ENCODE results near the gene ADAMTS13. TPM values are rescaled to one million over a fixed set of nuclear protein-coding genes. Genes with fewer than 3 reads are reported as not detected.

The ADAMTS13 gene
- total RNA-seq, 4 donors from 2014 or later, result 1.0 to 2.2 (median 1.4) TPM

DNA sequence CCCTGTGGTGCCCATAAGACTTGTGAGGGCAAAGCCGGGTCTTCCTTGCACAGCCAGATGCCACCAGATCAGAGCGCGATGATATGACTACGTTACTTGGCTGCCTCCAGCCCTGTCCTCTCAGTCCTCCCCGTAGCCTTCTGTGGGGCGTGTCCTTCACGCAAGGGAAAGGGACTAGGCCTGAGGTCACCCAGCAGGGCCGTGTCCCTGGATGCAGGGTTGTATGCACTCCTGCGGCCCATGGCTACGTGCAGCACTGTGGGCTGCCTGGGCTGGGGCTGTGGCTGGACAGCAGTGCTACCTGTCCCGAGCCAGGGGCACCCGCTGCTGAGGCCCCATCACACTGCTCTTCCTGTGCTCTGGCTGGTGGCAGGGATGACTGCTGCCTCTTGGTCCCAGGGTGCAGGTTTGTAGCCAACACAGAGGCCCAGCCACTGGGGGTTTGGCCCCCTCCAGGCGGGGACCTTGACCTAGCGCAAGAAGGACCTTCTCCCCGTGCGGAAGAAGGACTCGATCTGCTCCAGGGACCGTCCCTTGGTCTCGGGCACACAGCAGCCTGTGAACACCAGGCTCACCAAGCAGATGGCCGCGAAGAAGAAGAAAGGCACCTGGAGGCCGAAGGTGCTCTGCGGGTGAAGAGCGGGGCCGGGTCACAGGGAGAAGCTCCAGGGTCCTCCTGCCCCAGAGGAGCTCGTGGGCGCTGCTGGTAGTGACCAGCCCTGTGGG, 49.5 kb downstream of the ADAMTS13 start:
- intact Hi-C loops (cut with DNase I; ENCODE audit: low total_unique reads) (no loop called here), in situ Hi-C loops (cut with MboI; ENCODE audit: low sequenced_read_pairs in 4 of 4) (no loop called here)
- H3K4me3 ChIP-seq, result no peak overlapping the region
- no peak for TF ChIP-seq POLR2A (IDR thresholded peaks at IDR 0.05)
- TF ChIP-seq, protein P1, sequence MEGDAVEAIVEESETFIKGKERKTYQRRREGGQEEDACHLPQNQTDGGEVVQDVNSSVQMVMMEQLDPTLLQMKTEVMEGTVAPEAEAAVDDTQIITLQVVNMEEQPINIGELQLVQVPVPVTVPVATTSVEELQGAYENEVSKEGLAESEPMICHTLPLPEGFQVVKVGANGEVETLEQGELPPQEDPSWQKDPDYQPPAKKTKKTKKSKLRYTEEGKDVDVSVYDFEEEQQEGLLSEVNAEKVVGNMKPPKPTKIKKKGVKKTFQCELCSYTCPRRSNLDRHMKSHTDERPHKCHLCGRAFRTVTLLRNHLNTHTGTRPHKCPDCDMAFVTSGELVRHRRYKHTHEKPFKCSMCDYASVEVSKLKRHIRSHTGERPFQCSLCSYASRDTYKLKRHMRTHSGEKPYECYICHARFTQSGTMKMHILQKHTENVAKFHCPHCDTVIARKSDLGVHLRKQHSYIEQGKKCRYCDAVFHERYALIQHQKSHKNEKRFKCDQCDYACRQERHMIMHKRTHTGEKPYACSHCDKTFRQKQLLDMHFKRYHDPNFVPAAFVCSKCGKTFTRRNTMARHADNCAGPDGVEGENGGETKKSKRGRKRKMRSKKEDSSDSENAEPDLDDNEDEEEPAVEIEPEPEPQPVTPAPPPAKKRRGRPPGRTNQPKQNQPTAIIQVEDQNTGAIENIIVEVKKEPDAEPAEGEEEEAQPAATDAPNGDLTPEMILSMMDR (IDR thresholded peaks at IDR 0.05 in 4 of 5, conservative IDR thresholded peaks at IDR 0.05 in 1 of 5), result no peak
- no peak for DNase-seq
- H3K27ac ChIP-seq, result no peak overlapping the region
- H3K36me3 ChIP-seq, result no peaks in the 10 kb centered on the region
- no peaks in the 10 kb centered on the region for H3K9me3 ChIP-seq
- no peak for ATAC-seq
- H3K4me1 ChIP-seq, result no peaks in the 10 kb centered on the region
- H3K27me3 ChIP-seq, result no peaks in the 10 kb centered on the region

DNA sequence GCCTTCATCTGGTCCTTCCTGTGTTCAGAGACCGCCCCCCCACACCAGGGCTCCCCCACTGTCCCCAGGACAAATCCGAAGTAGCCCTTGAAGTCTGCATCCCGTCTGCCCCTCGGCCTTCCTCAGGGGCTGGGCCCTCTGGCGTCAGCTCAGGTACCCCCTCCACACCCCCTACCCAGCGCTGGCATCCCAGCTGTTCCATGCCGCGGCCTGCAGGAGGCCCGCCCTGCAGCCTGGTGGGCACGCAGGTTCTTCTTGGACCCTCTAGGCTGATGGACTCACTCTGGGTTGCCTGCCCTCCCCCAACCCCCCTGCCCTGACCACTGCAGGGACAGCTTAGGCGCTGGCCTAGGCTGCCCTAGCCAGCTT, 50.1 kb downstream of the ADAMTS13 start:
- H3K4me3 ChIP-seq, result no peak overlapping the region
- no peaks in the 10 kb centered on the region for H3K36me3 ChIP-seq
- no peak overlapping the region for H3K27ac ChIP-seq
- in situ Hi-C loops (cut with MboI; ENCODE audit: low sequenced_read_pairs in 4 of 4), result no loop called here
- ATAC-seq, result no peak
- H3K27me3 ChIP-seq, result no peaks in the 10 kb centered on the region
- DNase-seq, result no peak
- no peak for TF ChIP-seq POLR2A (IDR thresholded peaks at IDR 0.05)
- no peaks in the 10 kb centered on the region for H3K4me1 ChIP-seq
- H3K9me3 ChIP-seq, result no peaks in the 10 kb centered on the region
- intact Hi-C loops (cut with DNase I; ENCODE audit: low total_unique reads), result no loop called here

DNA sequence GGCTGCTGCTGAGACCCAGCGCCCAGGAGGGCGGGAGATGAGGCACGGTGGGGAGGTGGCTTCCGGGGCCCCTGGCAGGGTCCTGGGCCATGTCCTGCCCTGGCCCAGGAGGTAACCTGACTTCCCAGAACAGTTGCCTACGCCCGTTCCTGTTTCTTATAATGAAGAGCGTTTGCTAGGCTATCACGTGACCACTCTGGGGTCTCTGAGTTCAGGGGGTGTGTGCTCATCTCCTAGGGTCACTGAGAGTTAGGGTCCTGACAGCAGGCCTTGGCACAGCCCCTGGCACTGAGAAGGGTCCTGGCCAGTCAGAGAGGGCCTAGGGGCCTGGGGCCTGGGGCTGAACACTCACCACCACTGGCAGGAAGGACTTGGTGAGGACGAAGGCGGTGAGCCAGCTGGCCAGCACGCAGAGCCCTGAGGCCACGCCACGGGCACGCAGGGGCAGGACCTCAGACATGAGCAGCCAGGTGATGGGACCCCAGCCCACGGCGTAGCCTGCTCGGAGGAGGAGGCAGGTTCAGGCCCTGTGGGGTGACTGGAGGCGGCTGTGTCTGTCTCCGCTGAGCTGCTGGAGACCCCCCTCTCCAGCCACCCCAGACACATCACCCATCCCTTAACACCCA, 50.7 kb downstream of the ADAMTS13 start:
- H3K4me3 ChIP-seq, result no peak overlapping the region
- no peak overlapping the region for H3K27ac ChIP-seq
- DNase-seq, result no peak
- in situ Hi-C loops (cut with MboI; ENCODE audit: low sequenced_read_pairs in 4 of 4) (no loop called here), intact Hi-C loops (cut with DNase I; ENCODE audit: low total_unique reads) (no loop called here)
- no peaks in the 10 kb centered on the region for H3K9me3 ChIP-seq
- H3K27me3 ChIP-seq, result no peaks in the 10 kb centered on the region
- TF ChIP-seq, protein P1 (IDR thresholded peaks at IDR 0.05 in 4 of 5, conservative IDR thresholded peaks at IDR 0.05 in 1 of 5), result no peak
- TF ChIP-seq POLR2A (IDR thresholded peaks at IDR 0.05), result no peak
- H3K4me1 ChIP-seq, result no peaks in the 10 kb centered on the region
- ATAC-seq, result no peak
- no peaks in the 10 kb centered on the region for H3K36me3 ChIP-seq

DNA sequence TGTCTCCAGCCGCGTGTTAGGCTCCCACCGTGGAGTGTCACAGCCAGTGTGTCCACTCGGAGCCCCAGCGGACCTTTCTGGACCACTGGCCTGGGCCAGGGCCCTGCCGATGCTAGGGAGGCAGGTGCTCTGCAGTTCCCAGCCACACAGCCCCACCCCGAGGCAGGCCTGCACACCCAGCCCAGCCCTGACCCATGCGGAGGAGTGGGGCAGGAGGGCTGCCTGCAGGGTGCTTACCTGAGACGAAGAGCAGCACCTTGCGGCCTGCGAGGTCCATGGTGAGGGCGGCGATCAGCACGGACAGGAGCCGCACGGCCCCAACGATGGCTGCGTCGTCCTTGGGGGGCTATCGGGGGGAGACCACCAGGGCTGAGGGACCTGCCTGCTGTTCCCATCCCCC, 51.6 kb downstream of the ADAMTS13 start:
- no peak for ATAC-seq
- TF ChIP-seq POLR2A (IDR thresholded peaks at IDR 0.05), result no peak
- TF ChIP-seq, protein P1 (IDR thresholded peaks at IDR 0.05 in 4 of 5, conservative IDR thresholded peaks at IDR 0.05 in 1 of 5), result no peak
- Histone ChIP-seq H3K9me3 (no peaks in the 10 kb centered on the region), H3K36me3 (no peaks in the 10 kb centered on the region), H3K4me1 (peaks cover 4 to 7% of the 10 kb centered on the region in 2 donors), H3K27ac (no peak overlapping the region), H3K4me3 (no peak overlapping the region), H3K27me3 (no peaks in the 10 kb centered on the region)
- no peak for DNase-seq
- intact Hi-C loops (cut with DNase I; ENCODE audit: low total_unique reads), result no loop called here
- in situ Hi-C loops (cut with MboI; ENCODE audit: low sequenced_read_pairs in 4 of 4), result no loop called here

DNA sequence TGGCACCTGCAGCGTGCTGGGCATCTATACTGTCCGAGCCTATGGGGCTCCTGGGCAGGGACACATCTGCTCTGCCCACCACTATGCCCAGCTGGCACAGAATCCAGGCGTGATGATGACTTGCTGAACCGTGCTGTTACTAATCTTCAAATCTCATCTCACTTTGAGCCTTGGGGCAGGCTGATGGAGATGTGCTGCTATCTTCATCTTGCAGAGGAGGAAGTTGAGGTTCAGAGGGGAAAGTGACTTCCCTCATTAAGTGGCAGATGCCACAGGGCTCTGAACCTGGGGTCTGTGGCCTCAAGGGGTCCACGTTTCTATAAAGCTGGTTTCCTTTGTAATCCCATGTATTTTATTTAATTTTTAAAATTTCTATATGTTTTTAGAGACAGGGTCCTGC, 52.0 kb downstream of the ADAMTS13 start:
- intact Hi-C loops (cut with DNase I; ENCODE audit: low total_unique reads), result no loop called here
- ATAC-seq (no peak), DNase-seq (no peak)
- in situ Hi-C loops (cut with MboI; ENCODE audit: low sequenced_read_pairs in 4 of 4), result no loop called here
- no peak overlapping the region for H3K4me3 ChIP-seq
- no peak for TF ChIP-seq POLR2A (IDR thresholded peaks at IDR 0.05)
- TF ChIP-seq, protein P1 (IDR thresholded peaks at IDR 0.05 in 4 of 5, conservative IDR thresholded peaks at IDR 0.05 in 1 of 5), result no peak
- H3K9me3 ChIP-seq, result no peaks in the 10 kb centered on the region
- H3K36me3 ChIP-seq, result no peaks in the 10 kb centered on the region
- no peak overlapping the region for H3K27ac ChIP-seq
- peaks cover 4 to 10% of the 10 kb centered on the region in 2 donors for H3K4me1 ChIP-seq
- H3K27me3 ChIP-seq, result no peaks in the 10 kb centered on the region
